Stomach (tissue), 4 donors: ENCODE results near the gene LRFN5.

Experiments
- POLR2A ChIP-seq, 4 donors: fragments of 450-650 bp; IDR thresholded peaks; one replicate each; pipeline ENCODE4 v1.6.1; 2016; ENCODE audit warnings: antibody characterized with exemption in 4 of 4, control low read depth in 2 of 4, mild to moderate bottlenecking in 1 of 4, moderate library complexity in 1 of 4
- POLR2AphosphoS5 ChIP-seq, 3 donors: sonication (generic); formaldehyde crosslinking; IDR thresholded peaks; one replicate each; pipeline ENCODE4 v1.6.1; 2016; ENCODE audit warnings: antibody characterized with exemption in 3 of 3
- TF ChIP-seq, protein P1 (sequence below), 7 experiments: fragments of 450-650 bp in 4 of 7; fragments of 200-600 bp in 3 of 7; sonication (generic) in 3 of 7; IDR thresholded peaks; one replicate each; pipeline ENCODE4 v1.5.1; 2016 to 2019; ENCODE audit warnings: antibody characterized with exemption in 7 of 7, control low read depth in 2 of 7, mild to moderate bottlenecking in 1 of 7

DNA sequence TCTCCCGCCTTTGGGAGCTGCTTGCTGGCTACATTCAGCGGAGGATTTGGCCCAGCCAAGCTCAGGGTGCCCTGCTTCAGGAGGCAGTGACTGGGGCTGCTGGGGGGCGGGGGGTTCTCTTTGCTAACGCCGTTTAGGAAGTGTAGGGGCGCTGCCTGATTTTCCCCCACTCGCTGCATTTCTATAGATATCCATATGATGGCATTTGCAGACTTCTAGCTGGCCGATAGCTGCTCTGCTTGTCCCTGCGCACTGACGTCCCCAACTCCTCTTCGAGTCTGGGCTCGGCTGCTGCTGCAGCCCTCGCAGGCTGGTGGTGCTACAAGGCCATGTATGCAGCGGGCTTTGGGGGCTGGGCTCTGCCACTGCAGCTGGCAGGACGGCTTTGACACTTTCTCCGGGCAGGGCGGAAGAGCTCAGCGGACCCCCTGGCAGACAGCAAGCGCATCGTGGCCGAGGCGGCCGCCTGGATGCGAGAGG lies 3.1 kb downstream of the LRFN5 start:
- TF ChIP-seq POLR2AphosphoS5 (IDR thresholded peaks at IDR 0.05) (no peak), POLR2A (IDR thresholded peaks at IDR 0.05) (no peak)
- TF ChIP-seq, protein P1, sequence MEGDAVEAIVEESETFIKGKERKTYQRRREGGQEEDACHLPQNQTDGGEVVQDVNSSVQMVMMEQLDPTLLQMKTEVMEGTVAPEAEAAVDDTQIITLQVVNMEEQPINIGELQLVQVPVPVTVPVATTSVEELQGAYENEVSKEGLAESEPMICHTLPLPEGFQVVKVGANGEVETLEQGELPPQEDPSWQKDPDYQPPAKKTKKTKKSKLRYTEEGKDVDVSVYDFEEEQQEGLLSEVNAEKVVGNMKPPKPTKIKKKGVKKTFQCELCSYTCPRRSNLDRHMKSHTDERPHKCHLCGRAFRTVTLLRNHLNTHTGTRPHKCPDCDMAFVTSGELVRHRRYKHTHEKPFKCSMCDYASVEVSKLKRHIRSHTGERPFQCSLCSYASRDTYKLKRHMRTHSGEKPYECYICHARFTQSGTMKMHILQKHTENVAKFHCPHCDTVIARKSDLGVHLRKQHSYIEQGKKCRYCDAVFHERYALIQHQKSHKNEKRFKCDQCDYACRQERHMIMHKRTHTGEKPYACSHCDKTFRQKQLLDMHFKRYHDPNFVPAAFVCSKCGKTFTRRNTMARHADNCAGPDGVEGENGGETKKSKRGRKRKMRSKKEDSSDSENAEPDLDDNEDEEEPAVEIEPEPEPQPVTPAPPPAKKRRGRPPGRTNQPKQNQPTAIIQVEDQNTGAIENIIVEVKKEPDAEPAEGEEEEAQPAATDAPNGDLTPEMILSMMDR (IDR thresholded peaks at IDR 0.05), result no peak
